H1 (cell line): ENCODE results near the gene EPHB1. TPM values are rescaled to one million over a fixed set of nuclear protein-coding genes. Genes with fewer than 3 reads are reported as not detected.

ENCODE experiments used
- BRCA1 ChIP-seq: IDR thresholded peaks from 2 replicates; pipeline ENCODE4 v1.6.1; 2012; ENCODE audit warnings: low read depth, low read length, improper control_type of control experiment
- KDM1A ChIP-seq: fragments of 200-600, 300-600 bp; sonication (generic); IDR thresholded peaks from 2 replicates; pipeline ENCODE4 v1.7.1; 2016; ENCODE audit warnings: mild to moderate bottlenecking, low read length, borderline replicate concordance
- KDM5A ChIP-seq: fragments of 200-600 bp; IDR thresholded peaks from 2 replicates; pipeline ENCODE4 v1.7.1; 2012; ENCODE audit warnings: mild to moderate bottlenecking, low read length, inconsistent platforms, mixed read lengths
- RXRA ChIP-seq: IDR thresholded peaks from 2 replicates; pipeline ENCODE4 v1.6.1; 2011; ENCODE audit warnings: low read depth, mild to moderate bottlenecking, low read length, moderate library complexity; ENCODE audit not compliant: insufficient read depth
- SIRT6 ChIP-seq: IDR thresholded peaks from one replicate; pipeline ENCODE4 v1.7.1; 2012; ENCODE audit warnings: low read length, inconsistent platforms
- TBP ChIP-seq: IDR thresholded peaks from 2 replicates; pipeline ENCODE4 v1.6.1; 2011; ENCODE audit warnings: low read depth, low read length, improper control_type of control experiment
- polyA plus RNA-seq, 7 experiments: library from polyadenylated mRNA; depleted of rRNA in 3 of 7; stranded (reverse) in 5 of 7; unstranded in 2 of 7; fragments of >200 nt in 5 of 7; fragments of 200-250 nt in 2 of 7; gene quantifications; 1 replicate in 5 of 7; 2 replicates in 1 of 7; 4 replicates in 1 of 7; pipeline versions ENCODE4 v1.2.1 to v1.2.3, GENCODE V29; 2011 to 2013; ENCODE audit warnings: missing spikeins in 2 of 7, mixed read lengths in 2 of 7
- total RNA-seq: library from RNA; stranded (reverse); fragmentation: NEBNext Ultra II Directional; extraction: Animal tissue kit (Norgen Biotek cat#: 25700); gene quantifications from 2 replicates; pipeline ENCODE4 v1.2.1, GENCODE V29; 2021

The EPHB1 gene
- total and polyA plus RNA-seq, 2 of the 8 experiments (the other 6 are each of a cell fraction or from before 2014, with no cell fraction given), result 3.5 to 5.9 TPM

DNA sequence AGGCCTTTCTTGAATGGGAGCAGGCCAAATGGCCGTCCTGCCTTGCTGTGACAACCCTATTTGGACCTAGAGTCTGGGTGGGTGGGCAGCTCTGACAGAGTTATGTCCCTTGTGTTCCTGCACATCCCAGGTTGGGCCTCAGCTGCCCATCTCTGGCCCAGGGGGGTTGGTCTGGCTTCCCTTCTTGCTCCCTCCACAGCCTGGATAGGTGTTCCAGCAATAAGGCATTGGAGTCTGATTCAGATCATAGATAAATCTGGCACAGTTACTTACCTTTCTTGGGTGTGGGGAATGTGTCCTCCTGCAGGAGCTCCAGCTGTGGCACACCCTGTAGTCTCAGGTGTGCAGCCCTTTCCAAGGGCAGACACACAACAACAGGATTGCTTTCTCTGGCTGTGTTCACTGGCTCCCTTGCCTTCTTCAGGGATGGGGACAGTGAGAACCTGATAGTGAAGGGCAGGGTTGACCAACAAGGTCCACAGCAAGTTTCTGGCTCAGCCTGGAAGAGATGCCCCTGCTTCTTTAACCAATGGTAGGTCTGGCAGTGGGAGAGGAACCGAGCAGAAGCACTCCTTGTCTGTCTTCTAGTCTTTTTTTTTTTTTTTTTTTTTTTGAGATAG lies 177.9 kb downstream of the EPHB1 start (continued):
- TF ChIP-seq SIRT6 (no peak), RXRA (no peak), KDM5A (no peak), BRCA1 (no peak), KDM1A (no peak), TBP (no peak)
